Activated B cell treated with CpG ODN at 0.5 μM for 24 hours (primary cell): ENCODE data around the gene RADIL. TPM values are rescaled to one million over a fixed set of nuclear protein-coding genes. Genes with fewer than 3 reads are reported as not detected.

Experiments
- ATAC-seq: fragments of 200-7000 bp; cut with Tn5 transposase; one replicate; pipeline ENCODE4 v1.10.0; 2021; ENCODE audit warnings: low read depth, mild to moderate bottlenecking, moderate library complexity
- CTCF ChIA-PET: fragments of 350-600 bp; sonication (Branson Sonifier 250); formaldehyde crosslinking; loops from one replicate; lab custom pipeline; 2021; ENCODE audit warnings: antibody characterized with exemption; lab: Charles Lee
- POLR2A ChIA-PET: fragments of 350-600 bp; sonication (Branson Sonifier 250); formaldehyde crosslinking; loops from one replicate; lab custom pipeline; 2021; ENCODE audit warnings: antibody characterized with exemption; lab: Charles Lee
- DNase-seq: peaks from one replicate; pipeline ENCODE4 v3.0.0; 2022
- H3K27ac Mint-ChIP-seq: one replicate; pipeline ENCODE4 v1.8.0; 2020; ENCODE audit warnings: mixed read lengths
- H3K27me3 Mint-ChIP-seq: one replicate; pipeline ENCODE4 v1.8.0; 2021; ENCODE audit warnings: mixed read lengths
- H3K36me3 Mint-ChIP-seq: one replicate; pipeline ENCODE4 v1.8.0; 2021; ENCODE audit warnings: low read depth, mixed read lengths
- H3K4me1 Mint-ChIP-seq: one replicate; pipeline ENCODE4 v1.8.0; 2021; ENCODE audit warnings: mixed read lengths
- H3K4me3 Mint-ChIP-seq: one replicate; pipeline ENCODE4 v1.8.0; 2020; ENCODE audit warnings: mild to moderate bottlenecking, mixed read lengths
- H3K9me3 Mint-ChIP-seq: one replicate; pipeline ENCODE4 v1.8.0; 2020; ENCODE audit warnings: mixed read lengths
- CTCF ChIP-seq: fragments of 200-600 bp; IDR thresholded peaks from one replicate; pipeline ENCODE4 v1.8.0; 2022; ENCODE audit warnings: antibody characterized with exemption, mild to moderate bottlenecking
- intact Hi-C: fragments of 100-400 bp; cut with micrococcal nuclease; formaldehyde crosslinking; loops from one replicate; pipeline ENCODE4 v1.15.1; 2024
- total RNA-seq: library from RNA; stranded (reverse); gene quantifications from 2 replicates; pipeline ENCODE4 v1.2.3, GENCODE V29; 2022

Gene RADIL
- total RNA-seq, 1 donor from 2014 or later, result not detected

GRCh38 chr7:4755045-4755444 is 128.5 kb downstream of the RADIL start:
- Mint-ChIP-seq H3K9me3 (no peaks in the 10 kb centered on the region), H3K36me3 (peaks cover 57% of the 10 kb centered on the region), H3K27ac (no peak overlapping the region), H3K27me3 (no peaks in the 10 kb centered on the region), H3K4me1 (peaks cover 10% of the 10 kb centered on the region), H3K4me3 (no peak overlapping the region)
- TF ChIP-seq CTCF, result no peak
- ATAC-seq (no peak), DNase-seq (no peak)
- CTCF ChIA-PET, result interaction anchor here (1.1 to 1.2 kb wide), 3 partner anchors 144 to 1451 kb away, joined by 3 to 9 read pairs (median 3); no protein-coding TSS in a partner anchor
- intact Hi-C loops, result no loop called here
- POLR2A ChIA-PET, result interaction anchor here (0.9 kb wide), 1 partner anchor 20 kb away, joined by 4 read pairs; the partner anchor contains the start of gene AP5Z1

- Mint-ChIP-seq H3K27ac (no peak overlapping the region), H3K4me1 (peaks cover 10% of the 10 kb centered on the region), H3K36me3 (peaks cover 52% of the 10 kb centered on the region), H3K27me3 (no peaks in the 10 kb centered on the region), H3K9me3 (no peaks in the 10 kb centered on the region), H3K4me3 (no peak overlapping the region)
- ChIA-PET CTCF (interaction anchor here (1.1 to 1.2 kb wide), 3 partner anchors 143 to 1450 kb away, joined by 3 to 9 read pairs (median 3); no protein-coding TSS in a partner anchor), POLR2A (interaction anchor here (0.9 kb wide), 1 partner anchor 21 kb away, joined by 4 read pairs; the partner anchor contains the start of gene AP5Z1)
- no peak for ATAC-seq
- TF ChIP-seq CTCF, result no peak
- intact Hi-C loops, result loop anchor here (1.0 kb wide), 3 partner anchors 21 to 143 kb away; partner anchors contain the start of gene AP5Z1
- no peak for DNase-seq
These were observed 129.0 kb downstream of the RADIL start for GRCh38 chr7:4754433-4755010.

GRCh38 chr7:4753598-4754432 is 129.7 kb downstream of the RADIL start:
- POLR2A ChIA-PET, result interaction anchor here (1.5 kb wide), 1 partner anchor 21 kb away, joined by 5 read pairs; the partner anchor contains the start of gene AP5Z1
- Mint-ChIP-seq H3K27ac (no peak overlapping the region), H3K36me3 (peaks cover 54% of the 10 kb centered on the region), H3K27me3 (no peaks in the 10 kb centered on the region), H3K9me3 (no peaks in the 10 kb centered on the region), H3K4me1 (peaks cover 10% of the 10 kb centered on the region), H3K4me3 (no peak overlapping the region)
- CTCF ChIA-PET, result interaction anchor here (1.1 to 1.2 kb wide), 2 partner anchors 144 to 1450 kb away, joined by 3 read pairs; no protein-coding TSS in a partner anchor
- intact Hi-C loops, result loop anchor here (1.0 kb wide), 3 partner anchors 21 to 143 kb away; partner anchors contain the start of gene AP5Z1
- peak; percentile 75 for DNase-seq
- peak; percentile 94 for ATAC-seq
- TF ChIP-seq CTCF, result no peak

- Mint-ChIP-seq H3K27me3 (no peaks in the 10 kb centered on the region), H3K36me3 (peaks cover 50% of the 10 kb centered on the region), H3K4me3 (no peak overlapping the region), H3K4me1 (peaks cover 28% of the 10 kb centered on the region), H3K9me3 (no peaks in the 10 kb centered on the region), H3K27ac (no peak overlapping the region)
- no peak for DNase-seq
- intact Hi-C loops, result no loop called here
- ATAC-seq, result no peak
- ChIA-PET POLR2A (no interaction called here), CTCF (interaction anchor here (0.8 to 0.9 kb wide), 2 partner anchors 16 to 139 kb away, joined by 3 read pairs; no protein-coding TSS in a partner anchor)
- TF ChIP-seq CTCF, result no peak
These were observed 132.0 kb downstream of the RADIL start for GRCh38 chr7:4751398-4751947.
